NT2/D1 (cell line): ENCODE measurements around the gene GPC6.

Experiments used
- SUZ12 ChIP-seq: IDR thresholded peaks from 2 replicates; pipeline ENCODE4 v1.6.1; 2011; ENCODE audit not compliant: insufficient read length, insufficient read depth; ENCODE audit errors: extremely low read depth
- YY1 ChIP-seq: IDR thresholded peaks from 2 replicates; pipeline ENCODE4 v1.6.1; 2011; ENCODE audit not compliant: insufficient read length, insufficient read depth
- ZNF274 ChIP-seq: IDR thresholded peaks from 2 replicates; pipeline ENCODE4 v1.6.1; 2011; ENCODE audit warnings: mild to moderate bottlenecking, low read depth, low read length

- TF ChIP-seq YY1 (no peak), SUZ12 (no peak), ZNF274 (no peak)
Measured at GRCh38 chr13:94009701-94010100, 783.1 kb downstream of the GPC6 start.
